ENCODE data around the gene DAB2. TPM values are rescaled to one million over a fixed set of nuclear protein-coding genes. Genes with fewer than 3 reads are reported as not detected.

DAB2 gene
- total and polyA plus RNA-seq, 8 donors, result 3.1 to 74.4 (median 35.7) TPM

DNA sequence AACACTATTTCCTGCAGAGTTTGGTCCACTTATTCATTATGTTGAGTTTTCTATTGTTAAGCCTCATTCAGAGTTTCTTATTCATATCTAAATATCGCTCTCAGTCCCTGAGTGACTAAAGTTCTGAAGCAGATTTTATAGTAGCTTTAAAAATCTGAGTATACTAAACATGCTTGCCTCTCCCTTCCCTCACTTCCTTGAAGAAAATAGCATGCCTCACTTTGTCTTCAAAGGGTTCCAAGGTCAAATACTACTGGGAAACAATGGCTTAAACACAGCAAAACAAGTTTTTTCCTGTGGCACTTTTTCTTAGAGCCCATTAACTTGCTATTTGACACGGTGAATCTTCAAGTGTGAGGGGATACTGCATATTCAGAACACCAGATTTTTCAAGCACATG lies 41.1 kb upstream of the DAB2 start:
- Histone ChIP-seq H3K9me3 (no peaks in the 10 kb centered on the region), H3K4me3 (no peak overlapping the region), H3K36me3 (no peaks in the 10 kb centered on the region), H3K4me1 (no peaks in the 10 kb centered on the region), H3K27ac (no peak overlapping the region), H3K27me3 (no peaks in the 10 kb centered on the region)
- TF ChIP-seq, protein P1, sequence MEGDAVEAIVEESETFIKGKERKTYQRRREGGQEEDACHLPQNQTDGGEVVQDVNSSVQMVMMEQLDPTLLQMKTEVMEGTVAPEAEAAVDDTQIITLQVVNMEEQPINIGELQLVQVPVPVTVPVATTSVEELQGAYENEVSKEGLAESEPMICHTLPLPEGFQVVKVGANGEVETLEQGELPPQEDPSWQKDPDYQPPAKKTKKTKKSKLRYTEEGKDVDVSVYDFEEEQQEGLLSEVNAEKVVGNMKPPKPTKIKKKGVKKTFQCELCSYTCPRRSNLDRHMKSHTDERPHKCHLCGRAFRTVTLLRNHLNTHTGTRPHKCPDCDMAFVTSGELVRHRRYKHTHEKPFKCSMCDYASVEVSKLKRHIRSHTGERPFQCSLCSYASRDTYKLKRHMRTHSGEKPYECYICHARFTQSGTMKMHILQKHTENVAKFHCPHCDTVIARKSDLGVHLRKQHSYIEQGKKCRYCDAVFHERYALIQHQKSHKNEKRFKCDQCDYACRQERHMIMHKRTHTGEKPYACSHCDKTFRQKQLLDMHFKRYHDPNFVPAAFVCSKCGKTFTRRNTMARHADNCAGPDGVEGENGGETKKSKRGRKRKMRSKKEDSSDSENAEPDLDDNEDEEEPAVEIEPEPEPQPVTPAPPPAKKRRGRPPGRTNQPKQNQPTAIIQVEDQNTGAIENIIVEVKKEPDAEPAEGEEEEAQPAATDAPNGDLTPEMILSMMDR (IDR thresholded peaks at IDR 0.05), result no peak
- TF ChIP-seq EP300 (IDR thresholded peaks at IDR 0.05) (no peak), POLR2AphosphoS5 (IDR thresholded peaks at IDR 0.05) (no peak), POLR2A (IDR thresholded peaks at IDR 0.05) (no peak)
- intact Hi-C loops (cut with DNase I; ENCODE audit: low total_unique reads), result no loop called here
- no peak for DNase-seq
- WGBS, 5 donors, result 58 to 69% (median 64%) methylated on average over 2 of the region's 2 CpGs

DNA sequence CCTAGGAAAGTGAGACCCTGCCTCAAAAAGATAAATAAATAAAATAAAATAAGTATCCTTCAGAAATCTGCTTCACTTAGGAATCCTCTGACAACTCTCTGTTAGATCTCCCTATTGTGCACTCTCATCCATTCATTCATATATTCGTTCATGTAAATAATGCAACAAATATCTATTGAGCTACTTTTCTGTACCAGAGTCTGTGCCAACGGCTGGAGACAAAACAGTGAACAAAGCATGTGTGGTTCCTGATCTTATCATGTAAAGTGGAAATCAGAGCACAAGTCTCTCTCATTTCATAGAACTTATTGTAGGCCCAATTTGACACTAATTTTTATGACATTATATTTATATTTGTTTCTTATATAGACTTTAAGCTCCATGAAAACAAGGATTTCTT lies 40.3 kb upstream of the DAB2 start:
- Histone ChIP-seq H3K36me3 (no peaks in the 10 kb centered on the region), H3K4me1 (no peaks in the 10 kb centered on the region), H3K27ac (no peak overlapping the region), H3K27me3 (no peaks in the 10 kb centered on the region), H3K4me3 (no peak overlapping the region), H3K9me3 (no peaks in the 10 kb centered on the region)
- TF ChIP-seq, protein P1 (IDR thresholded peaks at IDR 0.05), result no peak
- no peak for TF ChIP-seq POLR2AphosphoS5 (IDR thresholded peaks at IDR 0.05)
- TF ChIP-seq POLR2A (IDR thresholded peaks at IDR 0.05), result no peak
- TF ChIP-seq EP300 (IDR thresholded peaks at IDR 0.05), result no peak
- intact Hi-C loops (cut with DNase I; ENCODE audit: low total_unique reads), result no loop called here
- WGBS, 5 donors, result 40 to 57% (median 52%) methylated on average over 2 of the region's 2 CpGs
- DNase-seq, result no peak

DNA sequence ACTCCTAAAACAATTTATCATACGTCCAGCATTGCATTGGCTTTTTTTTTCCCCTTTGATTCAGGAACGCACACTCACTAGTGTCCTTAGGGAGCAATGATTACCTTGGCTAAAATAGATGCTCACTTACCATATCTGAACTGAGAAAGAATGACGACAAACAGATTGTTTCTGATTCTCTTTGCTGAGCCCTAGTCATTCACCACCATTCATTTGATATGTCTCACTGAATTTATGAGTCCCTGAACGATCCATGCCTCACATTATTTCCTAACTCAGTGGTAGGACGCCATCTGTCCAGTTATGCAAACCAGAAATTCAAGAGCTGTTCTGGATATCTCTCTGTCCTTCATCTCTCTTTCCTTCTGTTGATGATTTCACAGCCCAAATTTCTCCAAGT lies 39.3 kb upstream of the DAB2 start:
- no peaks in the 10 kb centered on the region for H3K27me3 ChIP-seq
- no peak overlapping the region for H3K4me3 ChIP-seq
- H3K9me3 ChIP-seq, result no peaks in the 10 kb centered on the region
- TF ChIP-seq POLR2A (IDR thresholded peaks at IDR 0.05), result no peak
- no peak for TF ChIP-seq EP300 (IDR thresholded peaks at IDR 0.05)
- TF ChIP-seq, protein P1 (IDR thresholded peaks at IDR 0.05), result no peak
- no peak for TF ChIP-seq POLR2AphosphoS5 (IDR thresholded peaks at IDR 0.05)
- H3K4me1 ChIP-seq, result no peaks in the 10 kb centered on the region
- no peak for DNase-seq
- H3K36me3 ChIP-seq, result no peaks in the 10 kb centered on the region
- no peak overlapping the region for H3K27ac ChIP-seq
- intact Hi-C loops (cut with DNase I; ENCODE audit: low total_unique reads), result no loop called here
- WGBS, 5 donors, result 81 to 91% (median 87%) methylated on average over 5 of the region's 5 CpGs

DNA sequence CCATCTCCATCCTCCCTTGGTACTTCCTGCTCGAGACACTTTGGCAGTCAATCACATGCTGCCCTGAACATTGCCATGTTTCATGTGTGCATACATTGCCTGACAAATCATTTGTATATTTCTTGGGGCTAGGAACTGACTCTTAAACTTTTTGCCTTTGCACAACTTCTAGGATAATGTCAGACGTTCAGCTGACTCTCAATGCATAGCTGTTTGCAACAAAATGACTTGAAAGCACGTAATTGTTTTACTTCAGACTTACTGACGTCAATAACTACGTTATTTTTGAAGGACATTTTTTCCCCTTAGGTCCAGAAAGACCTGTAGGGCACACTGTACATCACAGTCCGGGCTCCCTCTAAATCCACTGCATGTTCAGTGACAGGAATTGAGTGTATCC lies 37.4 kb upstream of the DAB2 start:
- Histone ChIP-seq H3K36me3 (no peaks in the 10 kb centered on the region), H3K9me3 (no peaks in the 10 kb centered on the region), H3K4me1 (no peaks in the 10 kb centered on the region), H3K4me3 (no peak overlapping the region), H3K27me3 (no peaks in the 10 kb centered on the region), H3K27ac (no peak overlapping the region)
- intact Hi-C loops (cut with DNase I; ENCODE audit: low total_unique reads), result no loop called here
- WGBS, 5 donors, result 74 to 83% (median 81%) methylated on average over 6 of the region's 6 CpGs
- no peak for DNase-seq
- TF ChIP-seq, protein P1 (IDR thresholded peaks at IDR 0.05), result no peak
- TF ChIP-seq EP300 (IDR thresholded peaks at IDR 0.05) (no peak), POLR2A (IDR thresholded peaks at IDR 0.05) (no peak), POLR2AphosphoS5 (IDR thresholded peaks at IDR 0.05) (no peak)
